GM21576 (cell line): ENCODE results near the gene JHY.

Experiments used
- ATAC-seq: cut with Tn5 transposase; IDR thresholded peaks from one replicate; pipeline ENCODE4 v1.9.1; 2021; ENCODE audit warnings: mild to moderate bottlenecking, moderate library complexity; ENCODE audit not compliant: unreplicated experiment

Gene JHY

DNA sequence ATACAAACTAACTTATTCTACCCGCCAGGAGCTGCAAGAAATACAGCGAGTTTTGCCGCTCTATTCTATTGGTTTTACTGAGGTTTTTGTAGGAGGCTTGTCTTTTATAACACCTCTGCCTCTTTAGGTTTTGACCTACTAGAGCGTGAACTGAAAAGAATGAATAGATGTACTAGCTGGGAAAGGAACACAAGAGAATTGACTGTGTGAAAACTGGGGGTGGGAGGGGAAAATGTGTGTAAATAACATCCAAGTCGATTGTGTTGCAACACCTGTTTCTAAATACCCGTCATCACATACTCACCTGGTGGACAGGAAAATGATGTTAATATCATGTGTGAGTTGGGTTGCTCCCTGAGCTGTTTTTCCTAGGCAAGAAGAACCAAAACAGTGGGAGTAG lies 12.9 kb upstream of the JHY start:
- ATAC-seq: no peak

- ATAC-seq: no peak
Observed at GRCh38 chr11:122871302-122871701, 11.3 kb upstream of the JHY start.

DNA sequence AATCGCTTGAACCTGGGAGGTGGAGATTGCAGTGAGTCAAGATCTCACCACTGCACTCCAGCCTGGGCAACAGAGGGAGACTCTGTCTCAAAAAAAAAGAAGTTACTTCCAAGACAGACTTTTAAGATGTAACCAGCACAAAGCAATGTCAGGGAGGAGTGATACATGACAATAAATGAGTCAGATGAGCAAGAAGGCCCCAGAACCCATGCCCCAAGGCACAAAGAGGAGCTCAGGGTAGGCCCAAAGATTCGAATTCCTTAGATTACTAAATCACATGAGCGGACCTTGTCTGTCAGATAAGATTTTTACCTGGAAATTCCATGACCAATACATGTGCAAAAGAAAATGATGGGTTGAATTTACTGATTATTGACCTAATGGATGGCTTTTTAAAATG lies 10.5 kb upstream of the JHY start:
- no peak for ATAC-seq

GRCh38 chr11:122874991-122875390 lies 7.6 kb upstream of the JHY start:
- ATAC-seq: peak; percentile 66

GRCh38 chr11:122877732-122878131 lies 4.8 kb upstream of the JHY start:
- ATAC-seq: no peak

- ATAC-seq: no peak
Observed at GRCh38 chr11:122879785-122880184, 2.8 kb upstream of the JHY start.

- peak; percentile 44 for ATAC-seq
Observed at GRCh38 chr11:122882857-122883645, 492 bp downstream of the JHY start.

DNA sequence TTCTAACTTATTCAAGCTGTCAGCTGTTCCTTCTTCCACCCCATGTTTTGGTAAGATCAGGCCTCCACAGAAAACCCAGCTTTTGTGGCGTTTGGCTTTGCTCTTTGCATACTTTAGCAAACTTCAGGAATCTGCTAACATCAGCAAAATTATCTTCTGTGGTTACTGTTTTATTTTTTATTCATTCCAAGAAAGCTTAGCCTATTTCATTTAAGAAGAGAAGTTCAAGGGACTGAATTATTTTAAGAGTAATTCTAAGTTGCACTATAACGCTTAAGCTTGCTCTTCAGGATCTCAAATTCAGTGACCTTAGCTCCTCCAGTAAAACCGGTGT lies 1.1 kb downstream of the JHY start:
- ATAC-seq: no peak

- no peak for ATAC-seq
Observed at GRCh38 chr11:122888162-122888561, 5.6 kb downstream of the JHY start.

DNA sequence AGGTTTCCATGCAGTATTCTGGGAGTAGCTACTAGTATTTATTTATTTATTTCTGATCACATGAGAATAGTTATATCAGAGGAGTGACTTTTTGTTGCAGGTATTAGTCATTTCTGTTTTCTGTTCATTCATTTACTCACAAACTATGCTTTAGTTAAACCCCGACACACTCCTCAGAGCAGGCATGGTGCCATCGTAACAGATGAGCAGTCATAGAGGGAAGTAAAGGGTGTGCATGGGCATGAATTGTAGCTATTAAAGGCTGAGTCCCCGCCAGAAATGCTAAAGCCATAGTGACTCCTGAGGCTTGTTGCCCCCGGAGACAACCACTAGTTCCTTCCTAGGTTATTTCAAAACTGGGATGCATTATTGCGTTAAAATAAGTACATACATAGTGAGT lies 10.6 kb downstream of the JHY start:
- ATAC-seq: no peak

DNA sequence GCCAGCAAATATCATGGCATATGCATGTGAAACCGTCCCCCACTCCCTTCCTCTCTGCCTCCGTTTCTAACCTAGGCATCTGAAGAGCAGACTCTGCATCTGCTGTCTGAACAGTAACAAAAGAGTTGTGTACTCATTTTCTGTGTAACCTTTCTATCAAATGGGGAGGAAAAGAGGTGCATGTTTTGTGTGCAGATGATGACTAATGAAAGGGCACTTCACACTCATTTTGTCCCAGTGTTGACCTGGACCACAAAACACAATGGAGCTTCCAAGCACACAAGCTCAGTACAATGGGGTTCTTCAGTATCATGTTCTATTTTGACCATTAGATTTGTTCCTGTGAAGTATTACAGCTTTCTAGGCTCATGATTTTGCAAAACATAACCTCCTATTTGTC lies 13.0 kb downstream of the JHY start:
- no peak for ATAC-seq

DNA sequence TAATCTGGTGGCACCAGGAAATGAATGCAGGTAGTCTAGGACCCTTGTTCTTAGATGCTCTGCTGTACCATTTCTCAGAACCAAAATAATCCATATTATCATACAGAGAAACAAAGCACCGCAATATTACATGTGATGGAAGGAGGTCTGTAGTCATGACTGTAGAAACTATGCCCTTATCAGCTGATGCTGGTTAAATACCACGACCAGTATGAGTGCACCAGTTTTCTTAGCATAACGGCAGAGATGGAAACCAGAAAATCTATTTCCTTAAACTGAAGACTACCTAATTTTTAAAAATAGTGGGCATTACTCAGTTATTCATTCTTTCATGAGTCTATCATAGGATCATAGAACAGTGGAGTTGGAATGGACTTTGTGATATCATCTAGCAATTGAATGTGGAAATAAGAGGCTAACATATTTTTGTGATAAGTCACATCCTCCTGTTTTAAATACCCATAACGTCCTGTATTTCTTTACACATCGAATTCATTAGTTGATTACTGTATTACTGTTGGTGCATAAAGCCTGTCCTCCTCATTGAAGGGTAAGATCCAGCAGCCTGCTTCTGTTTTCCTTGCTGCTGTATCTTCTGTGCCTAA lies 15.1 kb downstream of the JHY start:
- no peak for ATAC-seq

DNA sequence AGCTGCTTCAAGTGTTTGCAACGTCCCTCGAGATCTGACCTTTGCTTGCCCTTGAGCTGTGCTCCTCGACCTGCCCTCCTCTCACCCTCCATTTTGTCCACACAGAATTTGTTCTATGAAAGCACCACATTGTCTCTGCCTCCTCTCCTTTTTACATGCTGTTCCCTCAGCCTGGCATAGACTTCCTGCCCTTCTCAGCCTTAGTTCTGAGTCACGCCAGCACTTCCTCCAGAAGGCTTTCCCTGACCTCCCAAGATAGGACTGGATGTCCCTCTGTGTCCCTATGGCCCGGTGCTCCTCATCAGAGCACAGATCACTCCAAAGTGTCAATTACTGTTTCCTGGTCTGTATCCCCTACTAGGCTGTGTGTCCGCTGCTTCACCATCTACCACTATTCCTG lies 16.2 kb downstream of the JHY start:
- ATAC-seq: no peak

DNA sequence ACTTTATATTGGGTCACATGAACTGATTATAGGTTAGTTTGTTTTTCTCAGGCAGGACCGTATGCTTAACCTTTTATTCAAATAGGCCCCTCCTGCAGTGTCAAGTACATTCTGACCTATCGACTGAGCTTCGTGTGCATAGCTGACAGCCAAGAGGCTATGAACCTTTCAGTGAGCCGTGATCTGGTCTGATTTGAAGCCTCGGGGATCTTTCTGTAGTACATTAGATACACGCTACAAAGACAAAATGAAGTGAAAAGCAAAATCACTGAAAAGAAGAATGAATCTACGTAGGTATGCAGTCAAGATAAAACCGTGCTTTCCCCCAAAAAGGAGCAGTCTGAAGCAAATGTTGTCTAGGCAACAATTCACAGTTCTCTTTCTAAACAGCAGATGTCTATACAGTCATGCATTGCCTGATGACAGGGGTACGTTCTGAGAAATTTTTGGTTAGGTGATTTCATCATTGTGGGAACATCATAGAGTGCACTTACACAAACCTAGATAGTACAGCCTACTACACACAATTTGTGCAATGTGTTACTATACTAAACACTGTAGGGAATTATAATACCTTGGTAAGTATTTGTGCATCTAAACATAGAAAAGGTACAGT lies 18.1 kb downstream of the JHY start:
- no peak for ATAC-seq

- no peak for ATAC-seq
Observed at GRCh38 chr11:122902951-122903350, 20.4 kb downstream of the JHY start.

DNA sequence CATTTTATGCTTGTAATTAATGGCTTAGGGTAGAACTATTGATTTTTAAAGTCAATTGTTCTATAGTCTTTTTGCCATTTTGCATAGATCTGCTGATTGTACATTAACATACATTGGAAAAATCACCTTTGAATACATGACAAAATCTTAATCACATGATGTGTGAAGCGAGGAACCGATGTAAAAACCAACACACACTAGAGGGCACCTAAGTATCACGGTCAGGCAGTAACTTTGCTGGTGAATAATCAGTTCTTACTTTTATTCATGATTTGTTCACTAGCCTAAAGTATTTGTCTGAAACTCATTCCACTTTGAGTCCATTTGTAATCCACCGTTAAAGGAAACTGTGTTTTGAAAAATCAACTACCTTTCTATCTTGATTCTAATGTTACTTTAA lies 28.2 kb downstream of the JHY start:
- ATAC-seq: no peak

DNA sequence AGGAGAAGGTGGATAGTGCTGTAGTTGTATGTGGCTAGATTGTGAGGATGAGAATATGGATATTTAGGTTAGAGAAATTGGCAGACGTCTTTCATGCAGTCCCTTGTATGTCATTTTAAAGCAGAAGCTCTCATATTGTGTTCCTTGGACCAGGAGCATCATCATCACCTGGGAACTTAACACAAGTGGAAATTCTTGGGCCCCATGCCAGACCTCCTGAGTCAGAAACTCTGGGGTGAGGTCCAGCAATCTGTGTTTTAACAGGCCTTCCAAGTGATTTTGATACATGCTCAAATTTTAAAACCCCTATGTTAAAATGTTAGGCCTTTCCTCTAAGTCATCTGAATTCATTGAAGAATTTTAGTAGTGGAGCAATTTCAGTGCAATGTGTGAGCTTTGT lies 34.8 kb downstream of the JHY start:
- no peak for ATAC-seq

DNA sequence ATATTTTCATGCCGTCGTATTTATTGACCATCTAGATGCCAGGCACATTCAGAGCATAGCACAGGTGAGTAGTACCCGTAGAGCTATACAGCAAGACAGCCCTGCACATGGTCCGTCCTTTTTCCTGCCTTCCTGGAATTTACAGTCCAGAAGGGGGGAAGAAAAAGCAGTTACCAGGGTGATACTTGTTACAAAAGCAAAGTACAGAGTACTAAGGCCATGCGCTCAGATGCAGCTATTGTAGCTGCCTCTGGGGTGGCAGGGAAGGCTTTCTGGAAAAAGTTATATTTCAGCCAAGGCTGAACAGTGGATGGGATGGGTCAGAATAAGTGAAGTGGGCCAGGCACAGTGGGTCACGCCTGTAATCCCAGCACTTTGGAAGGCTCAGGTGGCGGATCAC lies 36.2 kb downstream of the JHY start:
- no peak for ATAC-seq

DNA sequence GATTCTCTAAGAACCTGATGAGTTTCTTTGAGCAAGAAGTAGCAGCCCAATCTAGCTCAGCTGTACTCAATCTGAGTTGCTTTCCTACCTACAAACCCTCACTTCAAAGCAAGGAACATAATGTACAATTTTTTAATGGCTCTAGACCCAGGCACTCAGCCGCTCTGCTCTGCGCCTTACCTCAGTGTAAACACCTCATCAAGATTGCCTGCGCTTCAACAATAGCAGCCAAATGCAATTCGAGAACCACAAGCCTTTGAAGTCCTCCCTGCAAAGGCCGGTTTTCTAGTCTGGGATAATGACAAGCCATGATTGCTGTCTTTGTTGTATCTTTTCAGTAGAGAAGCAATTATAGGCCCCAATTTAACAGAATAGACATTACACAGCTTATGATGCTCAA lies 38.0 kb downstream of the JHY start:
- ATAC-seq: no peak

DNA sequence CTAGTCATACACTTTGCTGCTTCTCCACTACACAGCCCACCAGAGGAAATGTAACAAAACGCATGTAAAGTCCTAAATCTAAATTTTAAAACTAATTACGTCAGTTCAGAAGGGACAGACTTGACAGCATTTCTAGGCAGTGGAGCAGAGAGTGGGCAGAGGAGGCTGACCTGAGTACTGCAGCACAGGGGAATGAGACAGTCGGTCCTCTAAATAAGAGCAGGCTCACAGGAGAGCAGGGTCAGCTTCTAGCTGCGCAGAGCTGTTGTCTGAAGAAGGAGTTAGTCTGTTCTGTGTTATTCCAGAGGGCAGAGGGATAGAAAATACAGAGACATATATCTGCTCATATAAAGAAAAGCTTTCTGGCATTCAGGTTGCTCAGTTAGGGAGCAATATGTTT lies 40.3 kb downstream of the JHY start:
- no peak for ATAC-seq

DNA sequence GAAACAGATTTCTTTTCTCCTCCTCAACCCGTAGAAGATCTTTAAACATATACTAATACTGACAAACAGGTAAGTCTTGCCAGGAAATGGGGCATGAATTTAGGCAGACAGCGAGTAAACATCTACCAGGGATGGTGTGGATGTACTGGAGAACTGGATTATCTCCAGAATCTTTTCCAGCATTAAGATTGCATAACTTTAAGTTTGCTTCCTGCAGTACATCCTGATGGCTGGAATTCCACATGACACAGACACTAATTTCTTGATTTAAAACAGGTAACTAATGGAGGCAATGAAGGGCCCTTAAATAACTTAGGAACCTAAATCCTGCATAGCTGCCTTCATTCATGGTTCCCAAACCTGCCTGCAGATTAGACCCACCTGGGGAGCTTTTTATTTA lies 40.7 kb downstream of the JHY start:
- no peak for ATAC-seq

DNA sequence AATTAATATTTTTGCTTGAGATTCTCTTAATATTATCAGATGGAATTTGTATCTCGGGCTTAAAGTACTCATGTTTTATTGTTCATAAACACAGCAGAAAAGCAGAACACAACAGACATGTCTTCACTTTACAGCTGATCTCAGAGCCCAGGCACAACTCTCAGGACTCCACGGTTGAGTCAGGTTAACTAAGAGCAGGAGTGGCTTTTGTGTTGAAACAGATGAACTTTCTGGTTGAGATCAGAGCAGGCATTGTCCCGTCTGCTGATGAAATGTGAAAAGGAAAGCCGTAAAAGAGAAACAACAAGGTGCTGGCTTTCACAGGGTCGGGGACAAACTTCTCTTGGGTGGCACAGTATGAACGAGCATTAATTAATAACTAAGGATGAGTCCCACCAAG lies 49.0 kb downstream of the JHY start:
- no peak for ATAC-seq

- no peak for ATAC-seq
Observed at GRCh38 chr11:122933416-122933815, 50.9 kb downstream of the JHY start.
